ENCODE results near the gene BCAP29. TPM values are rescaled to one million over a fixed set of nuclear protein-coding genes. Genes with fewer than 3 reads are reported as not detected.

The BCAP29 gene
- total RNA-seq, 2 experiments from 2014 or later = 11.0 to 11.7 TPM

- CTCF ChIA-PET = no interaction called here
- H3K4me3 ChIP-seq (ENCODE audit: low read length) = no peak overlapping the region
- no peak overlapping the region for H3K4me3 Mint-ChIP-seq
- intact Hi-C loops (cut with DNase I, micrococcal nuclease) = no loop called here
- peaks cover 6% of the 10 kb centered on the region for H3K4me1 Mint-ChIP-seq (ENCODE audit: low read depth)
- DNase-seq (no peak), ATAC-seq (ENCODE audit: poor library complexity) (no peak)
- peaks cover 4% of the 10 kb centered on the region for H3K4me1 ChIP-seq (ENCODE audit: insufficient read depth, low read length)
- no peaks in the 10 kb centered on the region for H3K9me3 Mint-ChIP-seq
- no peak overlapping the region for H3K27ac ChIP-seq (ENCODE audit: low read depth in 1 of 2, low read length in 2 of 2)
- POLR2A ChIA-PET = no interaction called here
- no peaks in the 10 kb centered on the region for H3K9me3 ChIP-seq (ENCODE audit: control insufficient read depth in 1 of 2, insufficient read depth in 1 of 2, low read length in 2 of 2)
- H3K27ac Mint-ChIP-seq = no peak overlapping the region
- H3K36me3 Mint-ChIP-seq (ENCODE audit: low read depth) = no peaks in the 10 kb centered on the region
- TF ChIP-seq CTCF (IDR thresholded peaks at IDR 0.05) = no peak
- no peaks in the 10 kb centered on the region for H3K36me3 ChIP-seq (ENCODE audit: insufficient read depth, low read length)
- peaks cover 18 to 25% of the 10 kb centered on the region in 2 experiments for H3K27me3 ChIP-seq (ENCODE audit: control insufficient read depth in 1 of 2, insufficient read depth in 2 of 2, low read length in 2 of 2)
- H3K27me3 Mint-ChIP-seq = peaks cover 45% of the 10 kb centered on the region
Measured at GRCh38 chr7:107666790-107667189, 86.7 kb downstream of the BCAP29 start.

DNA sequence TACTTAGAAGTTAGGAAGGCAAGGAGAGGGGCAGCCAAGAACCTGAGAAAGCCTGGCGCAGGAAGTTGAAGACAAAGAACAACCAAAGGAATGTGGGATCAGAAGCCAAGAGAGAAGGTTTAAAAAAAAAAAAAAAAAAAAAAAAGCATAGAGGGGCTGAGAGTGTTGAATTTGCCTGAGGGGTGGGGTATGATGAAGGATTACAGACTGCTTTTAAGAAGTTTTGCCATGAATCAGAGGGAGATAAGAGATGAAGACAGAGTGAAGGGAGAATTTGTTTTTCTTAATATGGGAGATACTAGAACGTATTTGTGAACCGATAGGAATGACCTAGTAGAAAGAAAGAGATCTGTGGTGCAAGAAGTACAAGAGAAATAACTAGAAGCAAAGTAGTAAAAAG lies 87.3 kb downstream of the BCAP29 start:
- no peak overlapping the region for H3K27ac ChIP-seq (ENCODE audit: low read depth in 1 of 2, low read length in 2 of 2)
- H3K36me3 ChIP-seq (ENCODE audit: insufficient read depth, low read length) = no peaks in the 10 kb centered on the region
- TF ChIP-seq CTCF (IDR thresholded peaks at IDR 0.05) = no peak
- H3K4me3 ChIP-seq (ENCODE audit: low read length) = no peak overlapping the region
- H3K4me1 ChIP-seq (ENCODE audit: insufficient read depth, low read length) = no peaks in the 10 kb centered on the region
- Mint-ChIP-seq H3K4me3 (no peak overlapping the region), H3K27me3 (peaks cover 39% of the 10 kb centered on the region), H3K27ac (no peak overlapping the region), H3K36me3 (ENCODE audit: low read depth) (no peaks in the 10 kb centered on the region), H3K4me1 (ENCODE audit: low read depth) (peaks cover 2% of the 10 kb centered on the region), H3K9me3 (no peaks in the 10 kb centered on the region)
- no peaks in the 10 kb centered on the region for H3K9me3 ChIP-seq (ENCODE audit: control insufficient read depth in 1 of 2, insufficient read depth in 1 of 2, low read length in 2 of 2)
- ChIA-PET POLR2A (interaction anchor here (0.5 kb wide), 1 partner anchor 64 kb away, joined by 3 read pairs; no protein-coding TSS in a partner anchor), CTCF (no interaction called here)
- intact Hi-C loops (cut with DNase I, micrococcal nuclease) = no loop called here
- no peak for DNase-seq
- peaks cover 13 to 19% of the 10 kb centered on the region in 2 experiments for H3K27me3 ChIP-seq (ENCODE audit: control insufficient read depth in 1 of 2, insufficient read depth in 2 of 2, low read length in 2 of 2)
- no peak for ATAC-seq (ENCODE audit: poor library complexity)

- TF ChIP-seq CTCF (IDR thresholded peaks at IDR 0.05) = no peak
- no peak overlapping the region for H3K4me3 Mint-ChIP-seq
- CTCF ChIA-PET = no interaction called here
- no peaks in the 10 kb centered on the region for H3K4me1 Mint-ChIP-seq (ENCODE audit: low read depth)
- H3K36me3 ChIP-seq (ENCODE audit: insufficient read depth, low read length) = no peaks in the 10 kb centered on the region
- DNase-seq = no peak
- no peaks in the 10 kb centered on the region for H3K36me3 Mint-ChIP-seq (ENCODE audit: low read depth)
- intact Hi-C loops (cut with DNase I, micrococcal nuclease) = no loop called here
- no peak overlapping the region for H3K27ac Mint-ChIP-seq
- no peak overlapping the region for H3K27ac ChIP-seq (ENCODE audit: low read depth in 1 of 2, low read length in 2 of 2)
- H3K9me3 Mint-ChIP-seq = no peaks in the 10 kb centered on the region
- ATAC-seq (ENCODE audit: poor library complexity) = no peak
- H3K4me3 ChIP-seq (ENCODE audit: low read length) = no peak overlapping the region
- H3K4me1 ChIP-seq (ENCODE audit: insufficient read depth, low read length) = no peaks in the 10 kb centered on the region
- no peaks in the 10 kb centered on the region for H3K9me3 ChIP-seq (ENCODE audit: control insufficient read depth in 1 of 2, insufficient read depth in 1 of 2, low read length in 2 of 2)
- POLR2A ChIA-PET = no interaction called here
- H3K27me3 Mint-ChIP-seq = peaks cover 36% of the 10 kb centered on the region
- H3K27me3 ChIP-seq (ENCODE audit: control insufficient read depth in 1 of 2, insufficient read depth in 2 of 2, low read length in 2 of 2) = peaks cover 8 to 9% of the 10 kb centered on the region in 2 experiments
Measured at GRCh38 chr7:107668296-107668695, 88.2 kb downstream of the BCAP29 start.

Other genes with a start within 250 kb of the BCAP29 start
- not detected for gene GPR22, start 110.2 kb upstream of the BCAP29 start, total RNA-seq
- gene COG5, start 16.3 kb upstream of the BCAP29 start, total RNA-seq = 10 to 100 TPM; 43.4 to 44.5 TPM
- gene DUS4L, start 16.3 kb upstream of the BCAP29 start, total RNA-seq = 10 to 100 TPM; 14.3 to 14.4 TPM
- not detected for gene SLC26A4, start 80.6 kb downstream of the BCAP29 start, total RNA-seq
- gene CBLL1, start 163.9 kb downstream of the BCAP29 start, total RNA-seq = 10 to 100 TPM; 77.8 to 80.2 TPM
- not detected for gene SLC26A3, start 223.0 kb downstream of the BCAP29 start, total RNA-seq